ENCODE results near the gene TANC1.

DNA sequence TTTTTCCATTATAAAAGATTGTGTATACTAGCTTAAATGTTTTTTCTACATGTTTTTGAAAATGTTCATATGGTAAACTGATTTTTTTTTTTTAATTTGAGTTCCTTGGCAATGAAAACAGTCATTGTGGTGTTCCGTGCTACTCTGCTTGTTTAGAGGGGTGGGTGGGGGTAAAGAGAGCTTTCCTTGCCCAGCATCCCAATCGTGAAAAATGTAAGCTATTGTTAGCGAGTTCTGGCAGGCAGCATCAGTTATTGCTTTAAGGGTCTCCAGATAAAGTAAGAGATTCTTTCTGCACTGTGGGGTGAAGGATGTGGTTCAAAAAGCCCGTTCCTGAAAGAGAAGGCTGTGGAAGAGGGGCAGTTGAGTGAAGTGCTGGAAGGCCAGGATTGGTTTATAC is 118.4 kb downstream of the TANC1 start:
- TF ChIP-seq, protein P1, sequence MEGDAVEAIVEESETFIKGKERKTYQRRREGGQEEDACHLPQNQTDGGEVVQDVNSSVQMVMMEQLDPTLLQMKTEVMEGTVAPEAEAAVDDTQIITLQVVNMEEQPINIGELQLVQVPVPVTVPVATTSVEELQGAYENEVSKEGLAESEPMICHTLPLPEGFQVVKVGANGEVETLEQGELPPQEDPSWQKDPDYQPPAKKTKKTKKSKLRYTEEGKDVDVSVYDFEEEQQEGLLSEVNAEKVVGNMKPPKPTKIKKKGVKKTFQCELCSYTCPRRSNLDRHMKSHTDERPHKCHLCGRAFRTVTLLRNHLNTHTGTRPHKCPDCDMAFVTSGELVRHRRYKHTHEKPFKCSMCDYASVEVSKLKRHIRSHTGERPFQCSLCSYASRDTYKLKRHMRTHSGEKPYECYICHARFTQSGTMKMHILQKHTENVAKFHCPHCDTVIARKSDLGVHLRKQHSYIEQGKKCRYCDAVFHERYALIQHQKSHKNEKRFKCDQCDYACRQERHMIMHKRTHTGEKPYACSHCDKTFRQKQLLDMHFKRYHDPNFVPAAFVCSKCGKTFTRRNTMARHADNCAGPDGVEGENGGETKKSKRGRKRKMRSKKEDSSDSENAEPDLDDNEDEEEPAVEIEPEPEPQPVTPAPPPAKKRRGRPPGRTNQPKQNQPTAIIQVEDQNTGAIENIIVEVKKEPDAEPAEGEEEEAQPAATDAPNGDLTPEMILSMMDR (IDR thresholded peaks at IDR 0.05) = no peak
- no peak for TF ChIP-seq ZFX (IDR thresholded peaks at IDR 0.05; ENCODE audit: borderline replicate concordance)
